ENCODE measurements around the gene EVC.

Gene EVC

GRCh38 chr4:5780831-5781480 lies 70.0 kb downstream of the EVC start:
- Histone ChIP-seq H3K4me1 (no peaks in the 10 kb centered on the region), H3K9me3 (no peaks in the 10 kb centered on the region), H3K27me3 (no peaks in the 10 kb centered on the region), H3K36me3 (no peaks in the 10 kb centered on the region), H3K4me3 (ENCODE audit: low read depth, low read length) (no peak overlapping the region)
- no peak for TF ChIP-seq CTCF (IDR thresholded peaks at IDR 0.05; ENCODE audit: low read depth, low read length)
- DNase-seq: no peak

- Histone ChIP-seq H3K4me1 (no peaks in the 10 kb centered on the region), H3K4me3 (ENCODE audit: low read depth, low read length) (no peak overlapping the region), H3K27me3 (no peaks in the 10 kb centered on the region), H3K9me3 (no peaks in the 10 kb centered on the region), H3K36me3 (no peaks in the 10 kb centered on the region)
- TF ChIP-seq CTCF (IDR thresholded peaks at IDR 0.05; ENCODE audit: low read depth, low read length): no peak
- DNase-seq: no peak
Observed at GRCh38 chr4:5781691-5782090, 70.7 kb downstream of the EVC start.

- DNase-seq: no peak
- TF ChIP-seq CTCF (IDR thresholded peaks at IDR 0.05; ENCODE audit: low read depth, low read length): no peak
- H3K9me3 ChIP-seq: no peaks in the 10 kb centered on the region
- H3K4me1 ChIP-seq: no peaks in the 10 kb centered on the region
- H3K4me3 ChIP-seq (ENCODE audit: low read depth, low read length): no peak overlapping the region
- H3K36me3 ChIP-seq: no peaks in the 10 kb centered on the region
- H3K27me3 ChIP-seq: no peaks in the 10 kb centered on the region
Observed at GRCh38 chr4:5782829-5783476, 72.0 kb downstream of the EVC start.

- H3K27me3 ChIP-seq: no peaks in the 10 kb centered on the region
- H3K36me3 ChIP-seq: no peaks in the 10 kb centered on the region
- no peaks in the 10 kb centered on the region for H3K9me3 ChIP-seq
- no peaks in the 10 kb centered on the region for H3K4me1 ChIP-seq
- no peak for DNase-seq
- no peak for TF ChIP-seq CTCF (IDR thresholded peaks at IDR 0.05; ENCODE audit: low read depth, low read length)
- no peak overlapping the region for H3K4me3 ChIP-seq (ENCODE audit: low read depth, low read length)
Observed at GRCh38 chr4:5783486-5783885, 72.5 kb downstream of the EVC start.

GRCh38 chr4:5784021-5784420 lies 73.0 kb downstream of the EVC start:
- H3K4me1 ChIP-seq: no peaks in the 10 kb centered on the region
- no peak overlapping the region for H3K4me3 ChIP-seq (ENCODE audit: low read depth, low read length)
- H3K9me3 ChIP-seq: no peaks in the 10 kb centered on the region
- no peaks in the 10 kb centered on the region for H3K27me3 ChIP-seq
- DNase-seq: no peak
- no peak for TF ChIP-seq CTCF (IDR thresholded peaks at IDR 0.05; ENCODE audit: low read depth, low read length)
- no peaks in the 10 kb centered on the region for H3K36me3 ChIP-seq

GRCh38 chr4:5784960-5785611 lies 74.1 kb downstream of the EVC start:
- Histone ChIP-seq H3K27me3 (no peaks in the 10 kb centered on the region), H3K36me3 (no peaks in the 10 kb centered on the region), H3K9me3 (no peaks in the 10 kb centered on the region), H3K4me1 (no peaks in the 10 kb centered on the region), H3K4me3 (ENCODE audit: low read depth, low read length) (no peak overlapping the region)
- no peak for DNase-seq
- no peak for TF ChIP-seq CTCF (IDR thresholded peaks at IDR 0.05; ENCODE audit: low read depth, low read length)
